GM18858 (cell line): Measurements from ENCODE around the gene ARTN.

ENCODE experiments used
- ATAC-seq: cut with Tn5 transposase; IDR thresholded peaks from one replicate; pipeline ENCODE4 v1.9.1; 2021; ENCODE audit not compliant: unreplicated experiment

ARTN gene

GRCh38 chr1:43969416-43969745 is 35.8 kb downstream of the ARTN start:
- no peak for ATAC-seq

- peak; percentile 75 for ATAC-seq
These were observed 36.3 kb downstream of the ARTN start, which contains the start of gene DPH2 for GRCh38 chr1:43969746-43970466. Gene DPH2 (plus strand): TSS chr1:43970010. CDS start chr1:43970176, 166 bp downstream.

GRCh38 chr1:43970502-43970901 is 36.9 kb downstream of the ARTN start:
- no peak for ATAC-seq

GRCh38 chr1:43970911-43971310 is 37.3 kb downstream of the ARTN start:
- no peak for ATAC-seq

- ATAC-seq = no peak
These were observed 37.9 kb downstream of the ARTN start for GRCh38 chr1:43971336-43971980.

- no peak for ATAC-seq
These were observed 40.4 kb downstream of the ARTN start for GRCh38 chr1:43973981-43974442.

GRCh38 chr1:43974443-43975248 is 41.0 kb downstream of the ARTN start, which contains the start of gene ATP6V0B:
Gene ATP6V0B (plus strand): TSS chr1:43974960. CDS start chr1:43975041, 81 bp downstream.
- peak; percentile 53 for ATAC-seq

GRCh38 chr1:43975249-43975961 is 41.8 kb downstream of the ARTN start:
- ATAC-seq = no peak

- no peak for ATAC-seq
These were observed 42.4 kb downstream of the ARTN start for GRCh38 chr1:43976045-43976444.

- no peak for ATAC-seq
These were observed 43.3 kb downstream of the ARTN start for GRCh38 chr1:43976890-43977289.

- no peak for ATAC-seq
These were observed 44.0 kb downstream of the ARTN start for GRCh38 chr1:43977376-43978263.

- ATAC-seq = no peak
These were observed 44.6 kb downstream of the ARTN start for GRCh38 chr1:43978264-43978550.

- no peak for ATAC-seq
These were observed 45.1 kb downstream of the ARTN start, which contains the start of gene B4GALT2 for GRCh38 chr1:43978551-43979260. Gene B4GALT2 (plus strand): TSS chr1:43979210. CDS start chr1:43981161, 1,951 bp downstream.

GRCh38 chr1:43979261-43979527 is 45.6 kb downstream of the ARTN start:
- no peak for ATAC-seq

- no peak for ATAC-seq
These were observed 46.1 kb downstream of the ARTN start for GRCh38 chr1:43979528-43980254.

GRCh38 chr1:43980255-43981134 is 46.9 kb downstream of the ARTN start:
- no peak for ATAC-seq

GRCh38 chr1:43981135-43981491 is 47.5 kb downstream of the ARTN start:
- no peak for ATAC-seq

- no peak for ATAC-seq
These were observed 48.0 kb downstream of the ARTN start for GRCh38 chr1:43981636-43982035.
